A673 (cell line): Measurements from ENCODE around the gene LYL1. TPM values are rescaled to one million over a fixed set of nuclear protein-coding genes. Genes with fewer than 3 reads are reported as not detected.

Source experiments
- BruUV-seq: library from RNA; stranded (reverse); fragments of 400-500 nt; replicated peaks from 2 replicates; lab custom pipeline; 2021; lab: Mats Ljungman, UMichigan
- CTCF ChIA-PET: fragments of 300-600 bp; sonication (Branson Sonifier 250); formaldehyde crosslinking; loops from one replicate; lab custom pipeline; 2022; ENCODE audit warnings: antibody characterized with exemption; lab: Charles Lee
- POLR2A ChIA-PET: fragments of 300-600 bp; sonication (Branson Sonifier 250); formaldehyde crosslinking; loops from one replicate; lab custom pipeline; 2022; ENCODE audit warnings: antibody characterized with exemption; ENCODE audit not compliant: low non-redundant PET; lab: Charles Lee
- DNase-seq: peaks from one replicate; pipeline ENCODE4 v3.0.0-alpha.2; 2015; ENCODE audit warnings: low spot score
- H3K27ac ChIP-seq: fragments of 200-600 bp; sonication (generic); 2 replicates; pipeline ENCODE4 v1.5.1; 2016; ENCODE audit warnings: mixed run types, low read depth, mild to moderate bottlenecking, mixed read lengths, antibody characterized with exemption, low read length; ENCODE audit not compliant: poor library complexity, severe bottlenecking
- H3K27me3 ChIP-seq: fragments of 200-600 bp; sonication (generic); replicated peaks from 2 replicates; pipeline ENCODE4 v1.6.1; 2017; ENCODE audit warnings: mixed run types, low read depth, mild to moderate bottlenecking, mixed read lengths, antibody characterized with exemption, low read length; ENCODE audit not compliant: insufficient read depth, poor library complexity
- H3K36me3 ChIP-seq: fragments of 200-600 bp; sonication (generic); 2 replicates; pipeline ENCODE4 v1.6.1; 2016; ENCODE audit warnings: mixed run types, mild to moderate bottlenecking, mixed read lengths, antibody characterized with exemption, low read length; ENCODE audit not compliant: insufficient read depth, poor library complexity, severe bottlenecking
- H3K4me1 ChIP-seq: fragments of 200-600 bp; sonication (generic); 2 replicates; pipeline ENCODE4 v1.6.1; 2017; ENCODE audit warnings: mixed run types, mild to moderate bottlenecking, mixed read lengths, antibody characterized with exemption, low read length; ENCODE audit not compliant: insufficient read depth, poor library complexity, severe bottlenecking
- H3K4me3 ChIP-seq: fragments of 200-600 bp; sonication (generic); 2 replicates; pipeline ENCODE4 v1.5.1; 2016; ENCODE audit warnings: low read depth, mixed run types, mild to moderate bottlenecking, mixed read lengths, low read length; ENCODE audit not compliant: poor library complexity, severe bottlenecking
- H3K9me3 ChIP-seq: fragments of 200-600 bp; sonication (generic); 2 replicates; pipeline ENCODE4 v1.6.1; 2016; ENCODE audit warnings: mixed run types, low read depth, mild to moderate bottlenecking, mixed read lengths, antibody characterized with exemption, low read length; ENCODE audit not compliant: poor library complexity, severe bottlenecking
- EZH2 ChIP-seq: fragments of 200-600 bp; sonication (generic); IDR thresholded peaks from 2 replicates; pipeline ENCODE4 v1.6.1; 2017; ENCODE audit warnings: borderline replicate concordance, low read depth, mild to moderate bottlenecking, mixed read lengths, antibody characterized with exemption, low read length; ENCODE audit not compliant: poor library complexity, severe bottlenecking
- intact Hi-C: fragments of 100-400 bp; cut with micrococcal nuclease; formaldehyde crosslinking; loops from one replicate; pipeline ENCODE4 v1.10.0; 2022; ENCODE audit not compliant: unreplicated experiment
- total RNA-seq: library from RNA; stranded (reverse); gene quantifications from 2 replicates; pipeline ENCODE4 v1.2.3, GENCODE V29; 2021
- TF ChIP-seq, protein P1 (sequence below): fragments of 300-800, 200-600 bp; sonication (generic); conservative IDR thresholded peaks from 2 replicates; pipeline ENCODE4 v1.5.1; 2017; ENCODE audit warnings: low read depth, mild to moderate bottlenecking, antibody characterized with exemption, low read length, moderate library complexity, mixed read lengths

LYL1 gene
- total RNA-seq, 1 experiment from 2014 or later: not detected

DNA sequence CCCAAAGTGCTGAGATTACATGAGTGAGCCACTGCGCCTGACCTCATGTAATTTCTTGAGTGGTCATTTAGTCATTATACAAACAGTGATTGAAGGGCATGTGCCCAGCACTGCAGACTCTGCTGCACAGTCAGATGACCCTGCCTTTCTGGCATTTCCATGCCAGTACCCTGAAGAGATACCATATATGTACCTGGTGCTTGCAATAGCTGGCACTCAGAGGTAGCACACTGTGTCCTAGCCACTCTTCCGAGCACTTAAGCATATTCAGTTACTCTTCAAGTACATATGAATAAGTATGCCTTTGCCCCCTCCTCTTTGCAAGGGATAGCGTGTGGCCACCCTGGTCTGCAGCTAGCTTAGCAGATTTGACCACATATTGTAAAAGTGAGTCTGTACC, 32.0 kb upstream of the LYL1 start:
- Histone ChIP-seq H3K36me3 (peaks cover 49% of the 10 kb centered on the region), H3K27ac (no peak overlapping the region), H3K9me3 (no peaks in the 10 kb centered on the region), H3K27me3 (no peaks in the 10 kb centered on the region), H3K4me1 (no peaks in the 10 kb centered on the region), H3K4me3 (no peak overlapping the region)
- DNase-seq: no peak
- TF ChIP-seq EZH2: no peak
- TF ChIP-seq, protein P1, sequence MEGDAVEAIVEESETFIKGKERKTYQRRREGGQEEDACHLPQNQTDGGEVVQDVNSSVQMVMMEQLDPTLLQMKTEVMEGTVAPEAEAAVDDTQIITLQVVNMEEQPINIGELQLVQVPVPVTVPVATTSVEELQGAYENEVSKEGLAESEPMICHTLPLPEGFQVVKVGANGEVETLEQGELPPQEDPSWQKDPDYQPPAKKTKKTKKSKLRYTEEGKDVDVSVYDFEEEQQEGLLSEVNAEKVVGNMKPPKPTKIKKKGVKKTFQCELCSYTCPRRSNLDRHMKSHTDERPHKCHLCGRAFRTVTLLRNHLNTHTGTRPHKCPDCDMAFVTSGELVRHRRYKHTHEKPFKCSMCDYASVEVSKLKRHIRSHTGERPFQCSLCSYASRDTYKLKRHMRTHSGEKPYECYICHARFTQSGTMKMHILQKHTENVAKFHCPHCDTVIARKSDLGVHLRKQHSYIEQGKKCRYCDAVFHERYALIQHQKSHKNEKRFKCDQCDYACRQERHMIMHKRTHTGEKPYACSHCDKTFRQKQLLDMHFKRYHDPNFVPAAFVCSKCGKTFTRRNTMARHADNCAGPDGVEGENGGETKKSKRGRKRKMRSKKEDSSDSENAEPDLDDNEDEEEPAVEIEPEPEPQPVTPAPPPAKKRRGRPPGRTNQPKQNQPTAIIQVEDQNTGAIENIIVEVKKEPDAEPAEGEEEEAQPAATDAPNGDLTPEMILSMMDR: no peak
- intact Hi-C loops: no loop called here
- CTCF ChIA-PET: interaction anchor here (0.5 kb wide), 1 partner anchor 12 kb away, joined by 4 read pairs; no protein-coding TSS in a partner anchor
- BruUV-seq: no TSS peak
- POLR2A ChIA-PET: interaction anchor here (0.6 kb wide), 1 partner anchor 236 kb away, joined by 3 read pairs; no protein-coding TSS in a partner anchor

DNA sequence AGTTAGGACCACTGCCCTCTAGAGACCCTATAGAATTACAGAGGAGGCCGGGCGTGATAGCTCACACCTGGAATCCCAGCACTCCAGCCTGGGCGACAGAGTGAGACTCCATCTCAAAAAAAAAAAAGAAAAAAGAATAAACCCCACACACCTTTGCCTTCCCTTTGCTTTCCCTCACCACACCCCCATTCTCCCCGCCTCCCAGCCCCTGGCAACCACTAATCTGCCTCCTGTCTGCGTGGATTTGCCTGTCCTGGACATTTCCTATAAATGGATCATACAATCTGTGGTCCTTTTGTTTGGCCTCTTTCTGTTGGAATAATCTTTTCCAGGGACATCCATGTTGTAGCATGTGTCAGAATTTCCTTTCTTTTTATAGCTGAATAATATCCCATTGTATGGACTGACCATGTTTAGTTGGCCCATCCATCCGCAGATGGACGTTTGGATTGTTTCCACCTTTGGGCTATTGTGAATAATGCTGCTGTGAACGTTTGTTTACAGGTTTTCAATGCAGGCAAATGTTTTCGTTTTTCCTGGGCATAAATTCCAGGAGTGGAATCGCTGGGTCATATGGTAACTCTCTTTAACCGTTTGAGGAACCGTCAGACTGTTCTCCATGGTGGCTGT, 30.7 kb upstream of the LYL1 start:
- CTCF ChIA-PET: no interaction called here
- peaks cover 44% of the 10 kb centered on the region for H3K36me3 ChIP-seq
- H3K27me3 ChIP-seq: no peaks in the 10 kb centered on the region

DNA sequence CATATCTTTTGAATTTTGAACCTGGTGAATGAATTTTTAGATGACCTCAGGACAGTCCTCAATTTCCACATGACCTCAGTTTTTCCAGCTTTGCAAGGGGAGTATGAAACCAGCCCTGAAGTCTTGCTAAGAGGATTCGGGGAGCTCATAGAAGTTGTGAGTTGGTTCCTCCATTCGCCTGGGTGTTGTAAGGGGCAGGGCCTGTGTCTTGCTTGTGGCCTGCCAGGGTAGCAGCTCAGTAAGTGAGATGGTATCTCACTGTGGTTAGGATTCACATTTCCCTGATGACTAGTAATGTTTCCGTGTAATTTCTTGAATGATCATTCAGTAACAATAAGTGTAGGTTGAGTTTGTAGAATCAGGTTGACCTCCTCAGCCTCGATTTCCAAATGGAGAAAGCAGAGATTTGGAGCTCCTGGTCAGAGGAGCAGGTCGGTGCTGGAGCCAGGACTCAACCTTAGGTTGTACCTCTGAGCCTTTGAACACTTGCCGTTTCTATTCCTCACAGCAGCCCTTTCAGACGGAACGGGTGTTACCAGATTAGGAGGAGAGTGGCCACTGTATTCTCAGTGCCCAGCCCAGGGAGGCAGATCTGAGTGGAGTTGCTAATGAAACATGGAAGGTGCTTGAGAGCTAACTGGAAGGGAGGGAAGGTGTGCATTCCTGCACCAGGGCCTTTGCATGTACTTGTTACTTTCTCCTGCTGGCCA, 30.0 kb upstream of the LYL1 start:
- CTCF ChIA-PET: no interaction called here
- H3K36me3 ChIP-seq: peaks cover 36% of the 10 kb centered on the region
- no peak for TF ChIP-seq EZH2
- TF ChIP-seq, protein P1: no peak
- no peaks in the 10 kb centered on the region for H3K4me1 ChIP-seq
- no peak overlapping the region for H3K27ac ChIP-seq
- no peak overlapping the region for H3K4me3 ChIP-seq
- H3K9me3 ChIP-seq: no peaks in the 10 kb centered on the region
- intact Hi-C loops: no loop called here
- POLR2A ChIA-PET: interaction anchor here (0.6 kb wide), 1 partner anchor 13 kb away, joined by 7 read pairs; no protein-coding TSS in a partner anchor
- no peaks in the 10 kb centered on the region for H3K27me3 ChIP-seq
- DNase-seq: no peak
- BruUV-seq: no TSS peak

More for the DNA sequence above, 30.7 kb upstream of the LYL1 start:
- Histone ChIP-seq H3K27ac (no peak overlapping the region), H3K4me1 (no peaks in the 10 kb centered on the region), H3K9me3 (no peaks in the 10 kb centered on the region), H3K4me3 (no peak overlapping the region)
- POLR2A ChIA-PET: no interaction called here
- no TSS peak for BruUV-seq
- TF ChIP-seq EZH2: no peak
- TF ChIP-seq, protein P1: no peak
- no peak for DNase-seq
- intact Hi-C loops: no loop called here
